Measurements from ENCODE around the gene PAF1. TPM values are rescaled to one million over a fixed set of nuclear protein-coding genes. Genes with fewer than 3 reads are reported as not detected.

The PAF1 gene
- total RNA-seq, 1 experiment from 2014 or later = 53.5 TPM

- H3K27ac ChIP-seq (ENCODE audit: low read depth, low read length) = no peak overlapping the region
- H3K79me2 ChIP-seq (ENCODE audit: insufficient read depth, low read length) = peaks cover 11% of the 10 kb centered on the region; the same call in 1 of the 2 replicates
- H2AFZ ChIP-seq (ENCODE audit: low read depth, low read length, poor library complexity, severe bottlenecking) = no peak overlapping the region
- H3K9ac ChIP-seq (ENCODE audit: low read length) = no peak overlapping the region
- no peak for TF ChIP-seq CTCF (IDR thresholded peaks at IDR 0.05 in 2 of 3, conservative IDR thresholded peaks at IDR 0.05 in 1 of 3; ENCODE audit: borderline replicate concordance in 1 of 3, insufficient read depth in 1 of 3, low read depth in 2 of 3, low read length in 2 of 3)
- TF ChIP-seq JUND (IDR thresholded peaks at IDR 0.05) = no peak
- TF ChIP-seq YY1 (IDR thresholded peaks at IDR 0.05; ENCODE audit: extremely low read depth, insufficient replicate concordance, low read depth, low read length) = no peak
- TF ChIP-seq ELF1 (IDR thresholded peaks at IDR 0.05; ENCODE audit: borderline replicate concordance, low read depth) = no peak
- no peak for TF ChIP-seq FOSL1 (IDR thresholded peaks at IDR 0.05; ENCODE audit: low read depth)
- no peaks in the 10 kb centered on the region for H3K27me3 ChIP-seq (ENCODE audit: insufficient read depth, low read length)
- H4K20me1 ChIP-seq (ENCODE audit: insufficient read depth) = no peaks in the 10 kb centered on the region; the same call in 1 of the 2 replicates
- DNase-seq (ENCODE audit: low read depth, low spot score) = no peak
- intact Hi-C loops (cut with micrococcal nuclease) = no loop called here
- peaks cover 0 to 11% of the 10 kb centered on the region in 2 experiments; a peak in 2 of 4 replicates for H3K4me1 ChIP-seq (ENCODE audit: control insufficient read depth in 1 of 2, insufficient read depth in 2 of 2, low read length in 2 of 2)
- ATAC-seq = no peak
- no peaks in the 10 kb centered on the region for H3K9me2 ChIP-seq (ENCODE audit: insufficient read depth)
- no peak overlapping the region for H3K4me3 ChIP-seq (replicated peaks in 1 of 2; ENCODE audit: low read depth in 1 of 2, low read length in 2 of 2)
- CTCF ChIA-PET = interaction anchor here (0.6 kb wide), 1 partner anchor 18 kb away, joined by 4 read pairs; the partner anchor contains the start of gene SAMD4B
- POLR2A ChIA-PET = no interaction called here
- no TSS peak for BruUV-seq (replicated peaks)
- H3K4me2 ChIP-seq (ENCODE audit: low read length) = no peak overlapping the region
- H3K36me3 ChIP-seq (ENCODE audit: control insufficient read depth in 1 of 2, insufficient read depth in 2 of 2, low read length in 2 of 2) = peaks cover 32 to 61% of the 10 kb centered on the region in 2 experiments; a peak in 3 of 4 replicates
- no peaks in the 10 kb centered on the region for H3K9me3 ChIP-seq (ENCODE audit: control insufficient read depth in 1 of 2, insufficient read depth in 1 of 2, low read depth in 1 of 2, low read length in 2 of 2)
- RAD21 ChIA-PET (ENCODE audit: low non-redundant PET in 1 of 2, low total read pairs in 2 of 2, uncharacterized antibody in 2 of 2, unreplicated experiment in 2 of 2) = no interaction called here
Measured at GRCh38 chr19:39360599-39360998, 30.3 kb downstream of the PAF1 start.

- POLR2A ChIA-PET = interaction anchor here (1.0 kb wide), 1 partner anchor 17 kb away, joined by 3 read pairs; the partner anchor contains the start of gene SAMD4B
- H4K20me1 ChIP-seq (ENCODE audit: insufficient read depth) = no peaks in the 10 kb centered on the region
- intact Hi-C loops (cut with micrococcal nuclease) = no loop called here
- CTCF ChIA-PET = no interaction called here
- no peak overlapping the region for H3K27ac ChIP-seq (ENCODE audit: low read depth, low read length)
- peaks cover 7% of the 10 kb centered on the region; the same call in 1 of the 2 replicates for H3K79me2 ChIP-seq (ENCODE audit: insufficient read depth, low read length)
- no peaks in the 10 kb centered on the region for H3K9me3 ChIP-seq (ENCODE audit: control insufficient read depth in 1 of 2, insufficient read depth in 1 of 2, low read depth in 1 of 2, low read length in 2 of 2)
- H3K4me1 ChIP-seq (ENCODE audit: control insufficient read depth in 1 of 2, insufficient read depth in 2 of 2, low read length in 2 of 2) = peaks cover 0 to 11% of the 10 kb centered on the region in 2 experiments; a peak in 2 of 4 replicates
- peaks cover 35 to 69% of the 10 kb centered on the region in 2 experiments; a peak in 3 of 4 replicates for H3K36me3 ChIP-seq (ENCODE audit: control insufficient read depth in 1 of 2, insufficient read depth in 2 of 2, low read length in 2 of 2)
- no peaks in the 10 kb centered on the region for H3K9me2 ChIP-seq (ENCODE audit: insufficient read depth)
- H3K4me2 ChIP-seq (ENCODE audit: low read length) = no peak overlapping the region
- no peak overlapping the region for H2AFZ ChIP-seq (ENCODE audit: low read depth, low read length, poor library complexity, severe bottlenecking)
- RAD21 ChIA-PET (ENCODE audit: low non-redundant PET in 1 of 2, low total read pairs in 2 of 2, uncharacterized antibody in 2 of 2, unreplicated experiment in 2 of 2) = no interaction called here
- no peaks in the 10 kb centered on the region for H3K27me3 ChIP-seq (ENCODE audit: insufficient read depth, low read length)
- ATAC-seq (no peak), DNase-seq (ENCODE audit: low read depth, low spot score) (no peak)
- no peak overlapping the region for H3K4me3 ChIP-seq (replicated peaks in 1 of 2; ENCODE audit: low read depth in 1 of 2, low read length in 2 of 2)
- no TSS peak for BruUV-seq (replicated peaks)
- H3K9ac ChIP-seq (ENCODE audit: low read length) = no peak overlapping the region
- TF ChIP-seq CBX3 (IDR thresholded peaks at IDR 0.05; ENCODE audit: low read depth) (no peak), RAD21 (IDR thresholded peaks at IDR 0.05; ENCODE audit: low read depth) (no peak), SP1 (IDR thresholded peaks at IDR 0.05; ENCODE audit: low read depth) (no peak), FOSL1 (IDR thresholded peaks at IDR 0.05; ENCODE audit: low read depth) (no peak), POLR2AphosphoS5 (IDR thresholded peaks at IDR 0.05; ENCODE audit: low read depth, low read length) (no peak), ZFX (IDR thresholded peaks at IDR 0.05) (no peak), SRF (IDR thresholded peaks at IDR 0.05; ENCODE audit: low read depth) (no peak), ZNF274 (IDR thresholded peaks at IDR 0.05; ENCODE audit: low read depth, low read length) (no peak), TCF7L2 (IDR thresholded peaks at IDR 0.05; ENCODE audit: borderline replicate concordance, extremely low read depth, insufficient read depth, insufficient read length) (no peak), CEBPB (IDR thresholded peaks at IDR 0.05; ENCODE audit: low read depth) (no peak), ZBTB33 (IDR thresholded peaks at IDR 0.05; ENCODE audit: extremely low read depth, insufficient replicate concordance, low read length) (no peak), ELF1 (IDR thresholded peaks at IDR 0.05; ENCODE audit: borderline replicate concordance, low read depth) (no peak), POLR2A (IDR thresholded peaks at IDR 0.05; ENCODE audit: borderline replicate concordance, extremely low read depth, insufficient read depth, insufficient read length) (no peak), SIN3A (IDR thresholded peaks at IDR 0.05; ENCODE audit: low read depth) (no peak), MAX (IDR thresholded peaks at IDR 0.05) (no peak), JUND (IDR thresholded peaks at IDR 0.05) (no peak)
Measured at GRCh38 chr19:39359026-39359425, 31.9 kb downstream of the PAF1 start.
